H1 (cell line): ENCODE results near the gene CTF1. TPM values are rescaled to one million over a fixed set of nuclear protein-coding genes. Genes with fewer than 3 reads are reported as not detected.

Experiments used
- CTCF ChIA-PET: fragments of 300-600 bp; sonication (Branson Sonifier 250); formaldehyde crosslinking; loops from one replicate; lab custom pipeline; 2021; ENCODE audit not compliant: partially characterized antibody; lab: Charles Lee
- POLR2A ChIA-PET: fragments of 300-600 bp; sonication (Branson Sonifier 250); formaldehyde crosslinking; loops from one replicate; lab custom pipeline; 2021; ENCODE audit warnings: inconsistent platforms; ENCODE audit not compliant: partially characterized antibody; lab: Charles Lee
- DNase-seq, 2 experiments: peaks; one replicate each; pipeline versions ENCODE4 v3.0.0 to v3.0.0-alpha.2; 2010 to 2022; ENCODE audit warnings: low spot score in 2 of 2, low read depth in 1 of 2, mixed read lengths in 1 of 2
- FAIRE-seq: peaks from 2 replicates; lab custom pipeline; 2011; peaks lifted over from hg19 to GRCh38; lab: Jason Lieb, UNC
- H2AFZ ChIP-seq: 2 replicates; pipeline ENCODE4 v1.8.1; 2012; ENCODE audit warnings: low read length, inconsistent platforms
- H2AK5ac ChIP-seq: 2 replicates; pipeline ENCODE4 v1.6.1; 2013; ENCODE audit warnings: low read depth, low read length
- H2BK120ac ChIP-seq: replicated peaks from 2 replicates; pipeline ENCODE3; 2013; ENCODE audit warnings: low read depth, low read length, inconsistent platforms
- H2BK12ac ChIP-seq: 2 replicates; pipeline ENCODE4 v1.6.1; 2013; ENCODE audit warnings: low read depth, low read length
- H2BK15ac ChIP-seq: 2 replicates; pipeline ENCODE4 v1.6.1; 2013; ENCODE audit warnings: low read length
- H2BK20ac ChIP-seq: 2 replicates; pipeline ENCODE4 v1.6.1; 2013; ENCODE audit warnings: low read length
- H2BK5ac ChIP-seq: 2 replicates; pipeline ENCODE4 v1.6.1; 2013; ENCODE audit warnings: low read depth, low read length
- H3K14ac ChIP-seq: 2 replicates; pipeline ENCODE4 v1.6.1; 2013; ENCODE audit warnings: inconsistent platforms; ENCODE audit not compliant: insufficient read length
- H3K18ac ChIP-seq: 2 replicates; pipeline ENCODE4 v1.6.1; 2013; ENCODE audit warnings: low read length; ENCODE audit errors: extremely low read depth
- H3K23ac ChIP-seq: 2 replicates; pipeline ENCODE4 v1.6.1; 2013; ENCODE audit warnings: inconsistent platforms; ENCODE audit not compliant: insufficient read length
- H3K23me2 ChIP-seq: 2 replicates; pipeline ENCODE4 v1.6.1; 2013; ENCODE audit warnings: low read depth, low read length
- H3K27ac ChIP-seq: 2 replicates; pipeline ENCODE4 v1.6.1; 2011; ENCODE audit warnings: low read depth, low read length, inconsistent platforms
- H3K27me3 ChIP-seq, 4 experiments: replicated peaks in 1 of 4; 1 replicate in 1 of 4; 2 replicates in 3 of 4; pipeline versions ENCODE4 v1.6.1 to v1.8.1; 2011 to 2013; ENCODE audit warnings: low read length in 3 of 4, mild to moderate bottlenecking in 3 of 4, inconsistent platforms in 2 of 4, mixed read lengths in 2 of 4, moderate library complexity in 1 of 4; ENCODE audit not compliant: control insufficient read depth in 3 of 4, insufficient read depth in 3 of 4; ENCODE audit errors: extremely low read depth in 1 of 4
- H3K36me3 ChIP-seq, 4 experiments: 2 replicates each; pipeline versions ENCODE4 v1.6.1 to v1.8.1; 2011 to 2013; ENCODE audit warnings: mild to moderate bottlenecking in 4 of 4, low read length in 3 of 4, moderate library complexity in 2 of 4, control low read depth in 1 of 4, inconsistent platforms in 1 of 4; ENCODE audit not compliant: insufficient read depth in 4 of 4, control insufficient read depth in 2 of 4
- H3K4ac ChIP-seq: replicated peaks from 2 replicates; pipeline ENCODE3; 2013; ENCODE audit warnings: low read length, low read depth, mixed read lengths, inconsistent platforms; ENCODE audit not compliant: insufficient read length
- H3K4me1 ChIP-seq, 4 experiments: replicated peaks in 1 of 4; 1 replicate in 1 of 4; 2 replicates in 3 of 4; pipeline versions ENCODE4 v1.6.1 to v1.8.1; 2011 to 2013; ENCODE audit warnings: low read length in 3 of 4, inconsistent platforms in 2 of 4, mixed read lengths in 1 of 4; ENCODE audit not compliant: insufficient read depth in 4 of 4, control insufficient read depth in 3 of 4
- H3K4me2 ChIP-seq, 2 experiments: 2 replicates each; pipeline versions ENCODE4 v1.6.1 to v1.8.1; 2011 to 2013; ENCODE audit warnings: low read depth in 2 of 2, low read length in 2 of 2, control low read depth in 1 of 2, inconsistent platforms in 1 of 2, mild to moderate bottlenecking in 1 of 2; ENCODE audit not compliant: insufficient read depth in 1 of 2
- H3K4me3 ChIP-seq, 4 experiments: fragments of 200-600, 300-600 bp in 1 of 4; sonication (generic), shearing (Covaris generic), sonication (Bioruptor Twin) in 1 of 4; 2 replicates each; pipeline versions ENCODE4 v1.5.1 to v1.8.1; 2011 to 2016; ENCODE audit warnings: low read length in 4 of 4, low read depth in 3 of 4, control low read depth in 2 of 4, inconsistent platforms in 2 of 4, mild to moderate bottlenecking in 2 of 4, mixed read lengths in 1 of 4, moderate library complexity in 1 of 4; ENCODE audit not compliant: insufficient read depth in 2 of 4; ENCODE audit errors: extremely low read depth in 1 of 4
- H3K56ac ChIP-seq: replicated peaks from 2 replicates; pipeline ENCODE3; 2013; ENCODE audit warnings: low read depth, mild to moderate bottlenecking, mixed read lengths, low read length, inconsistent platforms; ENCODE audit not compliant: insufficient read length
- H3K79me1 ChIP-seq: 2 replicates; pipeline ENCODE4 v1.6.1; 2013; ENCODE audit warnings: low read depth, low read length, control low read depth
- H3K79me2 ChIP-seq, 2 experiments: 2 replicates each; pipeline versions ENCODE4 v1.6.1 to v1.8.1; 2012 to 2013; ENCODE audit warnings: low read length in 2 of 2, mild to moderate bottlenecking in 2 of 2, inconsistent platforms in 1 of 2; ENCODE audit not compliant: insufficient read depth in 2 of 2, control insufficient read depth in 1 of 2
- H3K9ac ChIP-seq, 4 experiments: replicated peaks in 1 of 4; 1 replicate in 1 of 4; 2 replicates in 3 of 4; pipeline versions ENCODE4 v1.6.1 to v1.8.1; 2011 to 2013; ENCODE audit warnings: low read depth in 3 of 4, low read length in 3 of 4, control low read depth in 2 of 4, mild to moderate bottlenecking in 2 of 4, moderate library complexity in 2 of 4, inconsistent platforms in 1 of 4; ENCODE audit errors: extremely low read depth in 1 of 4
- H3K9me3 ChIP-seq, 2 experiments: 2 replicates each; pipeline versions ENCODE4 v1.6.1 to v1.8.1; 2012 to 2013; ENCODE audit warnings: mild to moderate bottlenecking in 2 of 2, moderate library complexity in 2 of 2, control low read depth in 1 of 2, inconsistent platforms in 1 of 2, low read depth in 1 of 2, low read length in 1 of 2, mixed read lengths in 1 of 2; ENCODE audit not compliant: insufficient read depth in 2 of 2
- H4K20me1 ChIP-seq, 2 experiments: replicated peaks in 1 of 2; 2 replicates each; pipeline versions ENCODE3 to v1.8.1; 2011 to 2013; ENCODE audit warnings: inconsistent platforms in 2 of 2, low read length in 2 of 2, mild to moderate bottlenecking in 1 of 2; ENCODE audit not compliant: insufficient read depth in 2 of 2, control insufficient read depth in 1 of 2
- H4K5ac ChIP-seq: 2 replicates; pipeline ENCODE4 v1.6.1; 2013; ENCODE audit warnings: low read length, low read depth, mixed read lengths, inconsistent platforms; ENCODE audit not compliant: insufficient read length
- H4K8ac ChIP-seq: 2 replicates; pipeline ENCODE4 v1.8.0; 2013; ENCODE audit warnings: mild to moderate bottlenecking, moderate library complexity, low read length, inconsistent platforms; ENCODE audit not compliant: insufficient read depth; ENCODE audit errors: extremely low read depth
- H4K91ac ChIP-seq: replicated peaks from 2 replicates; pipeline ENCODE3; 2013; ENCODE audit warnings: low read length, mixed read lengths, inconsistent platforms; ENCODE audit not compliant: insufficient read length
- ATF3 ChIP-seq: IDR thresholded peaks from 2 replicates; pipeline ENCODE4 v1.6.1; 2011; ENCODE audit warnings: low read depth, mild to moderate bottlenecking, low read length; ENCODE audit not compliant: insufficient read depth
- FOSL1 ChIP-seq: IDR thresholded peaks from 2 replicates; pipeline ENCODE4 v1.6.1; 2011; ENCODE audit warnings: mild to moderate bottlenecking, low read depth, low read length, moderate library complexity; ENCODE audit not compliant: insufficient read depth
- POLR2AphosphoS5 ChIP-seq: IDR thresholded peaks from 2 replicates; pipeline ENCODE4 v1.6.1; 2011; ENCODE audit warnings: low read depth, low read length
- RNF2 ChIP-seq: fragments of 200-900, 300-1000 bp; sonication (generic); IDR thresholded peaks from 2 replicates; pipeline ENCODE4 v1.7.1; 2016; ENCODE audit warnings: borderline replicate concordance, low read depth, mild to moderate bottlenecking, antibody characterized with exemption, low read length; ENCODE audit not compliant: poor library complexity, severe bottlenecking; ENCODE audit errors: missing control alignments
- SP4 ChIP-seq: IDR thresholded peaks from 2 replicates; pipeline ENCODE4 v1.6.1; 2012; ENCODE audit warnings: low read length, inconsistent platforms
- TCF12 ChIP-seq: IDR thresholded peaks from 2 replicates; pipeline ENCODE4 v1.6.1; 2011; ENCODE audit warnings: low read depth, mild to moderate bottlenecking, low read length
- TEAD4 ChIP-seq: IDR thresholded peaks from 2 replicates; pipeline ENCODE4 v1.6.1; 2012; ENCODE audit warnings: low read depth, low read length, inconsistent platforms, mixed read lengths
- WGBS, 2 experiments: shearing (Covaris generic) in 1 of 2; methylation state at CpG; one replicate each; pipeline versions ENCODE4 v1.1.6 to v1.1.7; 2013 to 2015; ENCODE audit warnings: low lambda C conversion rate in 2 of 2, mixed read lengths in 2 of 2, inconsistent platforms in 1 of 2, low coverage in 1 of 2, missing lambda C conversion rate in 1 of 2; ENCODE audit not compliant: insufficient replicate concordance in 2 of 2, insufficient coverage in 1 of 2, insufficient read length in 1 of 2; ENCODE audit errors: extremely low coverage in 1 of 2, missing lambda C conversion rate in 1 of 2; 5-methylcytosine and 5-hydroxymethylcytosine counted together
- polyA plus RNA-seq, 7 experiments: library from polyadenylated mRNA; depleted of rRNA in 3 of 7; stranded (reverse) in 5 of 7; unstranded in 2 of 7; fragments of >200 nt in 5 of 7; fragments of 200-250 nt in 2 of 7; gene quantifications; 1 replicate in 5 of 7; 2 replicates in 1 of 7; 4 replicates in 1 of 7; pipeline versions ENCODE4 v1.2.1 to v1.2.3, GENCODE V29; 2011 to 2013; ENCODE audit warnings: missing spikeins in 2 of 7, mixed read lengths in 2 of 7
- total RNA-seq: library from RNA; stranded (reverse); fragmentation: NEBNext Ultra II Directional; extraction: Animal tissue kit (Norgen Biotek cat#: 25700); gene quantifications from 2 replicates; pipeline ENCODE4 v1.2.1, GENCODE V29; 2021

CTF1 gene
- total and polyA plus RNA-seq, 2 of the 8 experiments (the other 6 are each of a cell fraction or from before 2014, with no cell fraction given): 0.97 to 3.4 TPM

GRCh38 chr16:30953111-30953510 lies 56.7 kb downstream of the CTF1 start:
- H2BK15ac ChIP-seq: no peak overlapping the region
- H2BK12ac ChIP-seq: peak overlapping the region; percentile 52; the same call in 1 of the 2 replicates
- H3K4me2 ChIP-seq: no peak overlapping the region
- 75% methylated on average over 9 of the region's 9 CpGs; no CpG with 5 or more reads in 1 of the 2 experiments for WGBS, 2 experiments
- no peaks in the 10 kb centered on the region for H3K27me3 ChIP-seq
- FAIRE-seq: no peak
- no peaks in the 10 kb centered on the region for H3K79me2 ChIP-seq
- H3K9me3 ChIP-seq: no peaks in the 10 kb centered on the region
- no peak overlapping the region for H3K4ac ChIP-seq
- H3K9ac ChIP-seq: no peak overlapping the region
- no peak overlapping the region for H2AFZ ChIP-seq
- no peak overlapping the region for H3K27ac ChIP-seq
- peaks cover 12% of the 10 kb centered on the region for H3K23me2 ChIP-seq
- H3K23ac ChIP-seq: no peak overlapping the region
- no peaks in the 10 kb centered on the region for H3K36me3 ChIP-seq
- no peaks in the 10 kb centered on the region; the same call in 1 of the 2 replicates for H3K79me1 ChIP-seq
- ChIA-PET POLR2A (interaction anchor here (0.6 to 3.3 kb wide), 18 partner anchors 10 to 948 kb away, joined by 3 to 26 read pairs (median 4); partner anchors contain the start of genes FBXL19, FUS, HSD3B7 and PRSS8), CTCF (interaction anchor here (0.8 to 4.1 kb wide), 28 partner anchors 8 to 915 kb away, joined by 3 to 39 read pairs (median 4); partner anchors contain the start of gene HSD3B7)
- H2BK5ac ChIP-seq: no peak overlapping the region
- H3K18ac ChIP-seq: no peak overlapping the region
- peaks cover 0 to 17% (median 11%) of the 10 kb centered on the region in 4 experiments; a peak in 5 of 7 replicates for H3K4me1 ChIP-seq
- H2AK5ac ChIP-seq: no peak overlapping the region
- no peak overlapping the region for H4K5ac ChIP-seq
- H4K8ac ChIP-seq: no peak overlapping the region
- H3K14ac ChIP-seq: no peak overlapping the region
- no peak overlapping the region for H4K91ac ChIP-seq
- no peak overlapping the region for H2BK20ac ChIP-seq
- H3K4me3 ChIP-seq: no peak overlapping the region
- H4K20me1 ChIP-seq: peaks cover 0 to 8% of the 10 kb centered on the region in 2 experiments
- no peak overlapping the region for H2BK120ac ChIP-seq
- no peak overlapping the region for H3K56ac ChIP-seq
- DNase-seq: no peak
- TF ChIP-seq ATF3 (no peak), SP4 (no peak), POLR2AphosphoS5 (no peak), TEAD4 (no peak), TCF12 (no peak), FOSL1 (no peak), RNF2 (no peak)
